ENCODE data around the gene CTTNBP2. TPM values are rescaled to one million over a fixed set of nuclear protein-coding genes. Genes with fewer than 3 reads are reported as not detected.

The CTTNBP2 gene
- polyA plus RNA-seq, 3 donors from 2014 or later: not detected

GRCh38 chr7:117806011-117806410, 67.2 kb downstream of the CTTNBP2 start:
- H3K27ac Mint-ChIP-seq: no peak overlapping the region
- H3K9me3 Mint-ChIP-seq: peaks cover 0 to 5% (median 4%) of the 10 kb centered on the region in 6 donors
- H3K4me3 Mint-ChIP-seq: no peak overlapping the region
- no peaks in the 10 kb centered on the region for H3K36me3 Mint-ChIP-seq
- DNase-seq: no peak
- H3K4me1 Mint-ChIP-seq: no peaks in the 10 kb centered on the region
- H3K27me3 Mint-ChIP-seq (ENCODE audit: low read depth in 3 of 3): peaks cover 0 to 2% (median 0%) of the 10 kb centered on the region in 3 donors

- Mint-ChIP-seq H3K4me3 (no peak overlapping the region), H3K9me3 (peaks cover 2 to 8% (median 4%) of the 10 kb centered on the region in 6 donors), H3K4me1 (no peaks in the 10 kb centered on the region), H3K27ac (no peak overlapping the region), H3K36me3 (no peaks in the 10 kb centered on the region), H3K27me3 (ENCODE audit: low read depth in 3 of 3) (peaks cover 0 to 2% (median 0%) of the 10 kb centered on the region in 3 donors)
- no peak for DNase-seq
Observed at GRCh38 chr7:117805241-117805640, 68.0 kb downstream of the CTTNBP2 start.

- peaks cover 2 to 8% (median 4%) of the 10 kb centered on the region in 6 donors for H3K9me3 Mint-ChIP-seq
- H3K4me3 Mint-ChIP-seq: no peak overlapping the region
- H3K27me3 Mint-ChIP-seq (ENCODE audit: low read depth in 3 of 3): peaks cover 0 to 2% (median 0%) of the 10 kb centered on the region in 3 donors
- H3K27ac Mint-ChIP-seq: no peak overlapping the region
- H3K4me1 Mint-ChIP-seq: no peaks in the 10 kb centered on the region
- no peak for DNase-seq
- H3K36me3 Mint-ChIP-seq: no peaks in the 10 kb centered on the region
Observed at GRCh38 chr7:117803476-117803875, 69.8 kb downstream of the CTTNBP2 start.

GRCh38 chr7:117802660-117803059, 70.6 kb downstream of the CTTNBP2 start:
- Mint-ChIP-seq H3K4me1 (no peaks in the 10 kb centered on the region), H3K4me3 (no peak overlapping the region), H3K27me3 (ENCODE audit: low read depth in 3 of 3) (peaks cover 0 to 2% (median 0%) of the 10 kb centered on the region in 3 donors), H3K27ac (no peak overlapping the region), H3K9me3 (peaks cover 2 to 8% (median 4%) of the 10 kb centered on the region in 6 donors), H3K36me3 (no peaks in the 10 kb centered on the region)
- DNase-seq: no peak

- H3K27me3 Mint-ChIP-seq (ENCODE audit: low read depth in 3 of 3): no peaks in the 10 kb centered on the region
- no peak for DNase-seq
- peaks cover 2 to 13% (median 5%) of the 10 kb centered on the region in 6 donors for H3K9me3 Mint-ChIP-seq
- H3K27ac Mint-ChIP-seq: no peak overlapping the region
- no peak overlapping the region for H3K4me3 Mint-ChIP-seq
- no peaks in the 10 kb centered on the region for H3K4me1 Mint-ChIP-seq
- H3K36me3 Mint-ChIP-seq: no peaks in the 10 kb centered on the region
Observed at GRCh38 chr7:117800841-117801240, 72.4 kb downstream of the CTTNBP2 start.

- Mint-ChIP-seq H3K27ac (no peak overlapping the region), H3K4me3 (no peak overlapping the region), H3K36me3 (no peaks in the 10 kb centered on the region), H3K4me1 (no peaks in the 10 kb centered on the region), H3K9me3 (peaks cover 0 to 15% (median 5%) of the 10 kb centered on the region in 6 donors), H3K27me3 (ENCODE audit: low read depth in 3 of 3) (peaks cover 0 to 1% (median 0%) of the 10 kb centered on the region in 3 donors)
- no peak for DNase-seq
Observed at GRCh38 chr7:117800406-117800805, 72.8 kb downstream of the CTTNBP2 start.

- Mint-ChIP-seq H3K4me3 (no peak overlapping the region), H3K27me3 (ENCODE audit: low read depth in 3 of 3) (peaks cover 0 to 1% (median 0%) of the 10 kb centered on the region in 3 donors), H3K27ac (no peak overlapping the region), H3K4me1 (no peaks in the 10 kb centered on the region), H3K9me3 (peaks cover 0 to 13% (median 6%) of the 10 kb centered on the region in 6 donors), H3K36me3 (no peaks in the 10 kb centered on the region)
- DNase-seq: no peak
Observed at GRCh38 chr7:117796889-117797288, 76.4 kb downstream of the CTTNBP2 start.

GRCh38 chr7:117793976-117794375, 79.3 kb downstream of the CTTNBP2 start:
- H3K9me3 Mint-ChIP-seq: peaks cover 0 to 21% (median 6%) of the 10 kb centered on the region in 6 donors
- no peak for DNase-seq
- H3K4me3 Mint-ChIP-seq: no peak overlapping the region
- peaks cover 0 to 6% (median 0%) of the 10 kb centered on the region in 3 donors for H3K27me3 Mint-ChIP-seq (ENCODE audit: low read depth in 3 of 3)
- no peaks in the 10 kb centered on the region for H3K36me3 Mint-ChIP-seq
- H3K4me1 Mint-ChIP-seq: no peaks in the 10 kb centered on the region
- no peak overlapping the region for H3K27ac Mint-ChIP-seq

- no peak overlapping the region for H3K4me3 Mint-ChIP-seq
Observed at GRCh38 chr7:117793521-117793920, 79.7 kb downstream of the CTTNBP2 start.

GRCh38 chr7:117791877-117792780, 81.1 kb downstream of the CTTNBP2 start:
- no peaks in the 10 kb centered on the region for H3K36me3 Mint-ChIP-seq
- DNase-seq: no peak
- no peaks in the 10 kb centered on the region for H3K4me1 Mint-ChIP-seq
- H3K9me3 Mint-ChIP-seq: peaks cover 0 to 21% (median 6%) of the 10 kb centered on the region in 6 donors
- no peak overlapping the region for H3K4me3 Mint-ChIP-seq
- H3K27ac Mint-ChIP-seq: no peak overlapping the region
- peaks cover 0 to 6% (median 0%) of the 10 kb centered on the region in 3 donors for H3K27me3 Mint-ChIP-seq (ENCODE audit: low read depth in 3 of 3)

More at GRCh38 chr7:117793521-117793920, 79.7 kb downstream of the CTTNBP2 start:
- no peaks in the 10 kb centered on the region for H3K36me3 Mint-ChIP-seq
- peaks cover 0 to 6% (median 0%) of the 10 kb centered on the region in 3 donors for H3K27me3 Mint-ChIP-seq (ENCODE audit: low read depth in 3 of 3)
- DNase-seq: no peak
- no peak overlapping the region for H3K27ac Mint-ChIP-seq
- peaks cover 0 to 21% (median 7%) of the 10 kb centered on the region in 6 donors for H3K9me3 Mint-ChIP-seq
- no peaks in the 10 kb centered on the region for H3K4me1 Mint-ChIP-seq

- no peak for DNase-seq
- H3K36me3 Mint-ChIP-seq: no peaks in the 10 kb centered on the region
- H3K9me3 Mint-ChIP-seq: peaks cover 0 to 21% (median 5%) of the 10 kb centered on the region in 6 donors
- no peak overlapping the region for H3K4me3 Mint-ChIP-seq
- H3K27ac Mint-ChIP-seq: no peak overlapping the region
- H3K27me3 Mint-ChIP-seq (ENCODE audit: low read depth in 3 of 3): peaks cover 0 to 5% (median 2%) of the 10 kb centered on the region in 3 donors
- no peaks in the 10 kb centered on the region for H3K4me1 Mint-ChIP-seq
Observed at GRCh38 chr7:117790731-117791130, 82.5 kb downstream of the CTTNBP2 start.

- no peaks in the 10 kb centered on the region for H3K4me1 Mint-ChIP-seq
Observed at GRCh38 chr7:117790251-117790650, 83.0 kb downstream of the CTTNBP2 start.

GRCh38 chr7:117785431-117785830, 87.8 kb downstream of the CTTNBP2 start:
- Mint-ChIP-seq H3K27me3 (ENCODE audit: low read depth in 3 of 3) (peaks cover 2 to 3% (median 2%) of the 10 kb centered on the region in 3 donors), H3K4me3 (no peak overlapping the region), H3K9me3 (peaks cover 0 to 16% (median 4%) of the 10 kb centered on the region in 6 donors), H3K4me1 (no peaks in the 10 kb centered on the region), H3K36me3 (no peaks in the 10 kb centered on the region), H3K27ac (no peak overlapping the region)
- DNase-seq: no peak

More at GRCh38 chr7:117790251-117790650, 83.0 kb downstream of the CTTNBP2 start:
- no peak overlapping the region for H3K27ac Mint-ChIP-seq
- peaks cover 0 to 21% (median 5%) of the 10 kb centered on the region in 6 donors for H3K9me3 Mint-ChIP-seq
- H3K36me3 Mint-ChIP-seq: no peaks in the 10 kb centered on the region
- DNase-seq: no peak
- H3K27me3 Mint-ChIP-seq (ENCODE audit: low read depth in 3 of 3): peaks cover 0 to 5% (median 2%) of the 10 kb centered on the region in 3 donors
- H3K4me3 Mint-ChIP-seq: no peak overlapping the region

- Mint-ChIP-seq H3K27me3 (ENCODE audit: low read depth in 3 of 3) (peaks cover 2 to 3% (median 2%) of the 10 kb centered on the region in 3 donors), H3K9me3 (peaks cover 0 to 16% (median 3%) of the 10 kb centered on the region in 6 donors), H3K4me3 (no peak overlapping the region), H3K27ac (no peak overlapping the region), H3K4me1 (no peaks in the 10 kb centered on the region), H3K36me3 (no peaks in the 10 kb centered on the region)
- no peak for DNase-seq
Observed at GRCh38 chr7:117784315-117784714, 88.9 kb downstream of the CTTNBP2 start.
